MCF 10A (cell line): ENCODE results near the gene ASTL. TPM values are rescaled to one million over a fixed set of nuclear protein-coding genes. Genes with fewer than 3 reads are reported as not detected.

ENCODE experiments used
- BruUV-seq: library from RNA; stranded (reverse); fragments of 400-500 nt; replicated peaks from 2 replicates; lab custom pipeline; 2021; lab: Mats Ljungman, UMichigan
- CTCF ChIA-PET: fragments of 300-600 bp; sonication (Branson Sonifier 250); formaldehyde crosslinking; extraction: SDS; loops from one replicate; lab custom pipeline; 2021; ENCODE audit warnings: antibody characterized with exemption, inconsistent platforms; lab: Yijun Ruan, JAX
- POLR2A ChIA-PET: fragments of 300-600, 350-650 bp; sonication (Branson Sonifier 250); formaldehyde crosslinking; extraction: SDS; loops from one replicate; lab custom pipeline; 2020; ENCODE audit warnings: antibody characterized with exemption, inconsistent platforms; lab: Yijun Ruan, JAX
- DNase-seq: peaks from one replicate; pipeline ENCODE4 v3.0.0-alpha.2; 2018; ENCODE audit not compliant: unreplicated experiment
- H3K27ac Mint-ChIP-seq: one replicate; pipeline ENCODE4 v1.8.0; 2022; ENCODE audit warnings: mild to moderate bottlenecking, low read depth, mixed read lengths; ENCODE audit not compliant: unreplicated experiment
- H3K27me3 Mint-ChIP-seq: one replicate; pipeline ENCODE4 v1.8.0; 2022; ENCODE audit warnings: mixed read lengths; ENCODE audit not compliant: insufficient read depth, unreplicated experiment
- H3K36me3 Mint-ChIP-seq: one replicate; pipeline ENCODE4 v1.8.0; 2022; ENCODE audit warnings: mild to moderate bottlenecking, moderate library complexity, mixed read lengths; ENCODE audit not compliant: insufficient read depth, unreplicated experiment
- H3K4me1 Mint-ChIP-seq: one replicate; pipeline ENCODE4 v1.8.0; 2022; ENCODE audit warnings: mixed read lengths; ENCODE audit not compliant: insufficient read depth, unreplicated experiment
- H3K4me3 Mint-ChIP-seq: one replicate; pipeline ENCODE4 v1.8.0; 2022; ENCODE audit warnings: mild to moderate bottlenecking, moderate library complexity, mixed read lengths; ENCODE audit not compliant: unreplicated experiment
- H3K9me3 Mint-ChIP-seq: one replicate; pipeline ENCODE4 v1.8.0; 2022; ENCODE audit warnings: mixed read lengths; ENCODE audit not compliant: unreplicated experiment
- CTCF ChIP-seq: fragments of 200-600 bp; IDR thresholded peaks from one replicate; pipeline ENCODE4 v1.8.0; 2022; ENCODE audit warnings: antibody characterized with exemption, mild to moderate bottlenecking; ENCODE audit not compliant: unreplicated experiment
- intact Hi-C: fragments of 100-400 bp; cut with micrococcal nuclease; formaldehyde crosslinking; loops from 2 replicates; pipeline ENCODE4 v1.14.1; 2022
- total RNA-seq: library from RNA; stranded (reverse); gene quantifications from 2 replicates; pipeline ENCODE4 v1.2.3, GENCODE V29; 2022

The ASTL gene
- total RNA-seq, 1 experiment from 2014 or later, result not detected

GRCh38 chr2:96180002-96180401, 41.7 kb upstream of the ASTL start:
- no peak for DNase-seq
- H3K27ac Mint-ChIP-seq, result no peak overlapping the region
- peaks cover 15% of the 10 kb centered on the region for H3K36me3 Mint-ChIP-seq
- TF ChIP-seq CTCF, result no peak
- no peak overlapping the region for H3K4me3 Mint-ChIP-seq
- CTCF ChIA-PET, result interaction anchor here (0.7 to 1.3 kb wide), 3 partner anchors 8 to 332 kb away, joined by 3 to 4 read pairs (median 3); no protein-coding TSS in a partner anchor
- intact Hi-C loops, result no loop called here
- H3K9me3 Mint-ChIP-seq, result peaks cover 7% of the 10 kb centered on the region
- BruUV-seq, result no TSS peak
- POLR2A ChIA-PET, result no interaction called here
- H3K27me3 Mint-ChIP-seq, result no peaks in the 10 kb centered on the region
- peaks cover 5% of the 10 kb centered on the region for H3K4me1 Mint-ChIP-seq

GRCh38 chr2:96176661-96177060, 38.4 kb upstream of the ASTL start:
- CTCF ChIA-PET, result interaction anchor here (0.7 to 5.6 kb wide), 5 partner anchors 13 to 562 kb away, joined by 3 to 54 read pairs (median 37); no protein-coding TSS in a partner anchor
- no peak for DNase-seq
- intact Hi-C loops, result loop anchor here (10.0 kb wide), 1 partner anchor 152 kb away; no protein-coding TSS in a partner anchor
- H3K27ac Mint-ChIP-seq, result no peak overlapping the region
- no peaks in the 10 kb centered on the region for H3K36me3 Mint-ChIP-seq
- H3K4me1 Mint-ChIP-seq, result no peaks in the 10 kb centered on the region
- BruUV-seq, result no TSS peak
- no peaks in the 10 kb centered on the region for H3K27me3 Mint-ChIP-seq
- H3K4me3 Mint-ChIP-seq, result no peak overlapping the region
- no peak for TF ChIP-seq CTCF
- POLR2A ChIA-PET, result no interaction called here
- H3K9me3 Mint-ChIP-seq, result peaks cover under 1% of the 10 kb centered on the region

DNA sequence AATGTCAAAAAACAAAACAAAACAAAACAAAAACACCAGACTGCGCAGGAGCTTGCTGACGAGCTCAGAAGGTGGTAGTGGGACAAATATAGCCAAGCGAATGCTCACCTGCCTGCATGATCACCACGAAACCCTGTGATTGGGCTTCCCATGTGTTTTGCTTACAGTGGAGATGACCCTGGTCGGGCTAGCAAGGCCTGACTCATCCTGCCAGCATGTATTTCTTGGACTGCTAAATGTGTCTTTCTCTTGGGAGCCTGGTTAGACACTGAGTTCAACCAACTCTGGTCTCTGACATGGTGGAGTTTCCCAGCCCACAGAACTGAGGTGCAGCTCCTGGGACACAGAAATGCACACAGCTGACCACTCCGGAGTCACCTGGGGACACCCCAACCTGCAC, 37.6 kb upstream of the ASTL start:
- intact Hi-C loops, result loop anchor here (10.0 kb wide), 1 partner anchor 151 kb away; no protein-coding TSS in a partner anchor
- Mint-ChIP-seq H3K36me3 (no peaks in the 10 kb centered on the region), H3K27me3 (no peaks in the 10 kb centered on the region), H3K4me3 (no peak overlapping the region), H3K4me1 (no peaks in the 10 kb centered on the region), H3K9me3 (no peaks in the 10 kb centered on the region), H3K27ac (no peak overlapping the region)
- no peak for TF ChIP-seq CTCF
- peak; percentile 24 for DNase-seq
- ChIA-PET POLR2A (no interaction called here), CTCF (interaction anchor here (0.7 to 5.6 kb wide), 9 partner anchors 12 to 563 kb away, joined by 3 to 54 read pairs (median 7); no protein-coding TSS in a partner anchor)
- no TSS peak for BruUV-seq

- intact Hi-C loops, result loop anchor here (1.0 to 10.0 kb wide), 3 partner anchors 36 to 181 kb away; partner anchors contain the start of gene ASTL
- Mint-ChIP-seq H3K27me3 (no peaks in the 10 kb centered on the region), H3K27ac (no peak overlapping the region), H3K4me3 (no peak overlapping the region), H3K36me3 (no peaks in the 10 kb centered on the region), H3K9me3 (no peaks in the 10 kb centered on the region), H3K4me1 (no peaks in the 10 kb centered on the region)
- ChIA-PET CTCF (interaction anchor here (0.6 to 5.6 kb wide), 36 partner anchors 8 to 335 kb away, joined by 3 to 54 read pairs (median 6); partner anchors contain the start of genes ADRA2B and ASTL), POLR2A (interaction anchor here (0.8 to 1.3 kb wide), 3 partner anchors 37 to 180 kb away, joined by 3 to 4 read pairs (median 3); no protein-coding TSS in a partner anchor)
- peak; percentile 81 for DNase-seq
- no TSS peak for BruUV-seq
- peak; percentile 88 for TF ChIP-seq CTCF
These were observed 36.2 kb upstream of the ASTL start for GRCh38 chr2:96174251-96175144.
